ENCODE results near the gene TPCN2.

The TPCN2 gene

DNA sequence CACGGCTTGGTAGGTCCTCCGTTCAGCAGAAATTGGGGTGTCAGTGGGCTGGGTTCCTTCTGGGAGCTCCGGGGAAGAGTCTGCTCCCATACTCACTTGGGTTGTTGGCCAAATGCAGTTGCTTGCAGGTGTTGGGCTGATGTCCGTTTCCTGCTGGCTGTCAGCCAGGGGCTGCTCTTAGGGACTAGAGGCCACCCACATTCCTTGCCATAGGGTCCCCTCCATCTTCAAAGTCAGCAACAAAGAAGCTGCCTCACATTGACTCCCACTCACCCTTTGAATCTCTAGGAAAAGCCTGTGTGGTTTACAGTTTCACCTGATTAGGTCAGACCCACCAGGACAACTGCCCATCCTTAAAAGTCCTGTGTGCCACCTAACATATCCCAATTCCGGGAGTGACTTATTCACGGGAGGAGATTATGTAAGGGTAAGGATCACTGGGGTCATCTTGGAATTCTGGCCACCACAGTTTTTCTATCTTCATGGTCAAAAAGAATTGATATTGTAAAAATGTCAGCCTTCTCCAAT is 43.0 kb downstream of the TPCN2 start:
- Histone ChIP-seq H3K27ac (ENCODE audit: low read depth, low read length) (no peak overlapping the region), H3K9ac (ENCODE audit: low read length) (no peak overlapping the region), H3K4me1 (ENCODE audit: control insufficient read depth, insufficient read depth, low read length) (peaks cover 6% of the 10 kb centered on the region), H3K36me3 (ENCODE audit: control insufficient read depth, insufficient read depth, low read length) (peaks cover 8% of the 10 kb centered on the region), H3K4me3 (ENCODE audit: low read length) (no peak overlapping the region), H3K27me3 (ENCODE audit: control insufficient read depth, insufficient read depth, low read length) (no peaks in the 10 kb centered on the region)

DNA sequence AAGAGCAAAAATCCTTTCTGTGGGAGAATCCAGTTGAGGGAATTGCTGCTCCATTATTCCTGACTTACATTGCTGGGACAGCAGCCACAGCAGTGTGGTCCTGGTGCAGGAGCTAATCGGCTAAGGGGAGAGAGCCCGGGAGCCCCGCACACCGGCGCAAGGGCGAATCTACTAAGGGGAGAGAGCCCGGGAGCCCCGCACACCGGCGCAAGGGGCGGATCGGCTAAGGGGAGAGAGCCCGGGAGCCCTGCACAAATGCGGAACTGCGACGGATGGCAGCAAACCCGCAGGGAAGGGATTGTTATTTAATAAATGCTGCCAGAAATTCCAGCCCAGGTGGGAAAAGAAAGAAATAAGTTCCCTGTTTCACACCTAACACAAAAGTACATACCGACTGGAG is 43.5 kb downstream of the TPCN2 start:
- H3K27ac ChIP-seq (ENCODE audit: low read depth, low read length): no peak overlapping the region
- no peak overlapping the region for H3K4me3 ChIP-seq (ENCODE audit: low read length)
- no peak overlapping the region for H3K9ac ChIP-seq (ENCODE audit: low read length)
- peaks cover 3% of the 10 kb centered on the region for H3K4me1 ChIP-seq (ENCODE audit: control insufficient read depth, insufficient read depth, low read length)
- no peaks in the 10 kb centered on the region for H3K27me3 ChIP-seq (ENCODE audit: control insufficient read depth, insufficient read depth, low read length)
- peaks cover 8% of the 10 kb centered on the region for H3K36me3 ChIP-seq (ENCODE audit: control insufficient read depth, insufficient read depth, low read length)

DNA sequence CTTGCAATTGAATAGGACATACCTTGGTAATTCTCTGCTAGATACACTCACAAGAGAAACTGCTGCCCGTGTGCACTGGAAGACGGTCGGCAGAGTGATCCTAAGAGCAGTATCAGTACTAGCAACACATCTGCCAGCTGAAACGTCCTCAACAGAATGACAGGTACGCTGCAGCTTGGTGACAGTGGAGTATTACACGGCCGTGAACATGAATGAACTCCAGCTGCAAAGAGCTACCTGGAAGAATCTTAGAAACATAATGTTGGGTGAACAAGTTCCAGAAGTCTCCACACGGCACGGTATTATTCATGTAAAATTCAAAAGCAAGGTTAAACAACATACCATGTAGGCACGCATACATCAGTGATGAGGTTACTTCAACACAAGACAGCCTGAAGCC is 44.4 kb downstream of the TPCN2 start:
- H3K4me1 ChIP-seq (ENCODE audit: control insufficient read depth, insufficient read depth, low read length): peaks cover 3% of the 10 kb centered on the region
- H3K36me3 ChIP-seq (ENCODE audit: control insufficient read depth, insufficient read depth, low read length): peaks cover 8% of the 10 kb centered on the region
- no peak overlapping the region for H3K4me3 ChIP-seq (ENCODE audit: low read length)
- no peaks in the 10 kb centered on the region for H3K27me3 ChIP-seq (ENCODE audit: control insufficient read depth, insufficient read depth, low read length)
- no peak overlapping the region for H3K9ac ChIP-seq (ENCODE audit: low read length)
- no peak overlapping the region for H3K27ac ChIP-seq (ENCODE audit: low read depth, low read length)

DNA sequence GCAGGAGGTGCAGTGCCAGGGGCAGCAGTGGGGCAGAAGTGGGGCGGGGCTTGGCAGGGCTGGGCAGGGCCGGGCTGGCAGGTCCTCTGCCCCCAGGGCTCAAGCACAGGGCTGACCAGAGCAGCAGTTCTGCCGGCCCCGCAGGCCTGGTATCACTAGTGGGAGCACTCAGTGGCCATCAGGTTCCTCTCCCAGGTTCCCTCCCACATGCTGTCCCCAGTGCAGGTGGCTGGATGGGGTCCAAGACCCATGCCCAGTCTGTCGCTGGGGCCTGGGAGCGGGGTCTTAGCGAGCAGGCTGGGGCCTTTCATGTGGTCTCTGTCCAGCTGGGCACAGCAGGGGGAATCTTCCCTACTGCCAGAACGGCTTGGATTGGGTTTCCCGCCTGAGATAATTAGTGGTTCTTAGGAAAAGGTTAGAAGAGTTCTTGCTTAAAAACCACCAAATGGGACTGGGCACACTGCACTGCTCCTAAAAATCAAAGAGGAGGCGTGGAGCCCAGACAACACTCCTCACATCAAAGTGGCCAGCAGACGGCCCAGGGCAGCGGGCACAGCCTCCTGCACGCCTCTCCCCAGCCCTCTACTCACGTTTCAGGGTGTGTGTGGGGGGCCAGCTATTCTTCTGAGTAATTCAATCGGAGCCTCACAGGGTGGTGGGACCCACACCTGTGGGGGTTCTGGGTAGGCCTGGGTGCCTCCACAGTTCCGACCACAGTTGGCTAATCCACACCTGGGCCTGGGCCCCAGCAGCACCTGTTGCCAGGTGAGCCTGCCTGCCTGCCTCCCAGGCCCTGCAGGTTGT is 45.6 kb downstream of the TPCN2 start:
- H3K4me1 ChIP-seq (ENCODE audit: control insufficient read depth, insufficient read depth, low read length): no peaks in the 10 kb centered on the region
- H3K4me3 ChIP-seq (ENCODE audit: low read length): no peak overlapping the region
- H3K27ac ChIP-seq (ENCODE audit: low read depth, low read length): no peak overlapping the region
- no peak overlapping the region for H3K9ac ChIP-seq (ENCODE audit: low read length)
- H3K27me3 ChIP-seq (ENCODE audit: control insufficient read depth, insufficient read depth, low read length): no peaks in the 10 kb centered on the region
- peaks cover 8% of the 10 kb centered on the region for H3K36me3 ChIP-seq (ENCODE audit: control insufficient read depth, insufficient read depth, low read length)

DNA sequence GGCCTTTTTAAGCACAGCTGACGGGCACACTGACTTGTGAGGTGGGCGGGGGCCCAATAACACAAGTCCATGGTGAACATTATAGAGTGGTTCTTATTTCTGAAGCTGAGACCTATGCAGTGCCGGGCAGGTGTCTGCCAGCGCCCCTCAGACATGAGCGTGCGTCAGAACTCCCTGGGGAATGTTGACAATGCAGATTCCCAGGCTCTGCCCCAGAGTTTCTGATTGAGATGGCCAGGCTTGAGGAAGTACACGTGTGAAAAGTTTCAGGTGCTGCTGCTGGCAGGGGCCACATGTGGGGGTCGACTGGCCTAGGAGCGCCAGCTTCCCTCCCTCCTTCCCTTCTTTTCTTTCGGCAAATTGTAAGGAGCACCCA is 46.2 kb downstream of the TPCN2 start:
- Histone ChIP-seq H3K9ac (ENCODE audit: low read length) (no peak overlapping the region), H3K36me3 (ENCODE audit: control insufficient read depth, insufficient read depth, low read length) (peaks cover 7% of the 10 kb centered on the region), H3K4me3 (ENCODE audit: low read length) (no peak overlapping the region), H3K27ac (ENCODE audit: low read depth, low read length) (no peak overlapping the region), H3K4me1 (ENCODE audit: control insufficient read depth, insufficient read depth, low read length) (no peaks in the 10 kb centered on the region), H3K27me3 (ENCODE audit: control insufficient read depth, insufficient read depth, low read length) (no peaks in the 10 kb centered on the region)

DNA sequence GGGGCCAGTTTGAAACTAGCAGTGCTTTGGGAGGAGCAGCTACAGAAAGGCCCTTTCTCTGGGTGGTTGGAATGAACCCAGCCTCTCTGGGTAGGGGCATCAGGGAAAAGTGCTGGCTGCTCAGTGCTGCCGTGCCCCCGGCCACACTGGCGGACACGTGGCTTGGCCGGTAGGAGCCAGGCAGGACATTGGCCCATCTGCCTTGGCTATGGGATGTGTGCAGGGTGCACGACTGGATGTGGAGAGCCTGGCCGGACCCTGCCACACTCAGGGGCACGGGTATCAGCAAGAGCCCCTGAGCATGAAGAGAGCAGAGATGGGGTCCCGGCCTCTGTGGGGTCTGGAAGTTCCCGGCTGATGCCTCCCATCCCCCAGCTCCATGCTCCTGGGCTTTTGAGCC is 46.6 kb downstream of the TPCN2 start:
- no peak overlapping the region for H3K9ac ChIP-seq (ENCODE audit: low read length)
- H3K36me3 ChIP-seq (ENCODE audit: control insufficient read depth, insufficient read depth, low read length): peaks cover 4% of the 10 kb centered on the region
- no peaks in the 10 kb centered on the region for H3K4me1 ChIP-seq (ENCODE audit: control insufficient read depth, insufficient read depth, low read length)
- no peak overlapping the region for H3K27ac ChIP-seq (ENCODE audit: low read depth, low read length)
- H3K4me3 ChIP-seq (ENCODE audit: low read length): no peak overlapping the region
- H3K27me3 ChIP-seq (ENCODE audit: control insufficient read depth, insufficient read depth, low read length): no peaks in the 10 kb centered on the region

DNA sequence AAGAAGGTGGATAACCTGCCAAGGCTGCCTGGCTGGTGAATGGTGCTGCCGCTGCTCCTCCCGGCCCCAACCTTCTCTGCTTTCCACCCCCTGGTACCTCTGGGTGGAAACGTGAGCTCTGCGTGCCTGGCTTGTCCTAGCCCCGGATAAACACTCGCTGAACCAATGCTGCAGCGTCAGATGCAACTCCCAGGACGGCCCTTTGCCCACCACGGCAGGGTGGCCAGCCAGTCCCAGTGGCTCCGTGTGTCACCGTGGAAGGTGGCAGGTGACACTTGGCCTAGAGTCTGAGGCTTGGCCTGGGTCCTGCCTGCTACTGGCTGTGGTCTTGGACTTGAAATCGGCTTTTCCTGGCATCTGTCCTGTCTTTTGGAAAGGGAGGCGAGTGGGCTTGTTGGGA is 47.7 kb downstream of the TPCN2 start:
- H3K27ac ChIP-seq (ENCODE audit: low read depth, low read length): no peak overlapping the region
- no peak overlapping the region for H3K4me3 ChIP-seq (ENCODE audit: low read length)
- H3K27me3 ChIP-seq (ENCODE audit: control insufficient read depth, insufficient read depth, low read length): no peaks in the 10 kb centered on the region
- H3K9ac ChIP-seq (ENCODE audit: low read length): no peak overlapping the region
- peaks cover 4% of the 10 kb centered on the region for H3K36me3 ChIP-seq (ENCODE audit: control insufficient read depth, insufficient read depth, low read length)
- H3K4me1 ChIP-seq (ENCODE audit: control insufficient read depth, insufficient read depth, low read length): no peaks in the 10 kb centered on the region

DNA sequence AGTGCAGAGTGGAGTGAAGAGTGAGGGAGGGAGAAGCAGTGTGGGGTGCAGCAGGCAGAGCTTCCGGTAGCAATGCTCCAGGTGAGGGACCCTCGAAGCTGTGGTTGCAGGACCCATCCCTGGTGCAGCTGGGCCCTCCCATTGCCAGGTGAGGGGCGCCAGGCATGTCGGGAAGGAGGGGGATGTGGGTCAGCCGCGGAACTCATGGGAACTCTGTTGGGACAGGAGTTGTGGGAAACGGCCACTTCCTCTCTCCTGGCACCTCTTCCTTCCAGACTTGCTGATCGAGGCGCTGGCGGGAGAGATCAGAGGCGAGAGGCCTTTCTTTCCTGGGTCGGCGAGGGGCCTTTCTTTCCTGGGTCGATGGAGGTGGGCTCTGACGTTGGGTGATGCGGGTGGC is 48.5 kb downstream of the TPCN2 start:
- H3K9ac ChIP-seq (ENCODE audit: low read length): no peak overlapping the region
- peaks cover 4% of the 10 kb centered on the region for H3K36me3 ChIP-seq (ENCODE audit: control insufficient read depth, insufficient read depth, low read length)
- H3K4me1 ChIP-seq (ENCODE audit: control insufficient read depth, insufficient read depth, low read length): no peaks in the 10 kb centered on the region
- no peak overlapping the region for H3K4me3 ChIP-seq (ENCODE audit: low read length)
- no peaks in the 10 kb centered on the region for H3K27me3 ChIP-seq (ENCODE audit: control insufficient read depth, insufficient read depth, low read length)
- H3K27ac ChIP-seq (ENCODE audit: low read depth, low read length): no peak overlapping the region

DNA sequence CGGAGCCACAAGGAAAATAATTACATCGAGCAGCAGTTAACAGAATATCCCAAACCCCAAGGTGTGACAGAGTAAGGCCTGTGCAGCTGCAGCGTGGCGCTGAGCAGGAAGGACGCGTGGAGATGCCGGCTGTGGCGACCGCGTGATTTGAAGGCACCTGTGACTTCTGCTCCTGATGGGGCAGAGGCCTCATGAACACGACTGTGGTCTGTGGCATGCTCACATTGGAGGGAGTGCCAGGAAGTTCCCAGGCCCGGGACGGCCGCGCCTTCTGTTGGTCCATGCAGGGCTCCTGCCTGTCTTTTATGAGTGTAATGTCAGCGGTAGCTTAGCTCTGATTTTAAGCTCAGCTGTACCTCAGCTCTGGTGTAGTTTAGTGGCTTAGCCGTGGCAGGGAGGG is 50.4 kb downstream of the TPCN2 start:
- Histone ChIP-seq H3K27me3 (ENCODE audit: control insufficient read depth, insufficient read depth, low read length) (no peaks in the 10 kb centered on the region), H3K9ac (ENCODE audit: low read length) (no peak overlapping the region), H3K4me3 (ENCODE audit: low read length) (no peak overlapping the region), H3K27ac (ENCODE audit: low read depth, low read length) (no peak overlapping the region), H3K4me1 (ENCODE audit: control insufficient read depth, insufficient read depth, low read length) (no peaks in the 10 kb centered on the region), H3K36me3 (ENCODE audit: control insufficient read depth, insufficient read depth, low read length) (no peaks in the 10 kb centered on the region)

DNA sequence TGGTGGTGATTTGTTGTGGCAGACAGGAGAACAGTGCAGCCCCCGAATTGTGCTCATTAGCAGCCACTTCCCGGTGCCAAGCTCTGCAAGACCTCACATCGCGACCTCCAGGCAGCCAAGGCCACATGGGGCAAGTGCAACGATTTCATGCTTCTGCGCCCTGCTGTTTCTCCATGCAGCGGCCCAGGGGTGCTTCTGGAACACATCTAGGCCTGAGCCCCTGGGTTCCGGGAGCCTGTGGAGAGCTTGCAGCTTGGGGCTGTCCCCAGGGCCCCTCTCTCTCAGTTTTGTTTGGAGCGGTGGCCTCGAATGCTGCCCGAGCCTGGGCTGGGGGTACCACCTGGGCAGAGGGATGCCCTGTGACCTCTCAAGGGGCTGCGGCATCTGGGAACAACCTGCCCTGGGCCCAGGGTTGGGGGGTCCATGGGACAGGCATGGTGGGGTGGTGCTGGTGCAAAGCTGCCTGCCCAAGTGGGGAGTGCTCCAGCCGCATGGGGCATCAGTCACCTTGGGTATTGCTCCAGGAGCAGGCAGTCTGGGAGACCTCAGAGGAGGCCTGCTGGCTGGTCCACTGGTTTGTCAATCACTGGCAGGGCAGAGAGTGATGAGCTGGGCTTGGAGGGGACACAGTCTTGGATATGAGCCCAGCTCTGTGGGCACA is 51.9 kb downstream of the TPCN2 start:
- Histone ChIP-seq H3K4me3 (ENCODE audit: low read length) (no peak overlapping the region), H3K27ac (ENCODE audit: low read depth, low read length) (no peak overlapping the region), H3K4me1 (ENCODE audit: control insufficient read depth, insufficient read depth, low read length) (no peaks in the 10 kb centered on the region), H3K9ac (ENCODE audit: low read length) (no peak overlapping the region), H3K27me3 (ENCODE audit: control insufficient read depth, insufficient read depth, low read length) (no peaks in the 10 kb centered on the region), H3K36me3 (ENCODE audit: control insufficient read depth, insufficient read depth, low read length) (no peaks in the 10 kb centered on the region)

DNA sequence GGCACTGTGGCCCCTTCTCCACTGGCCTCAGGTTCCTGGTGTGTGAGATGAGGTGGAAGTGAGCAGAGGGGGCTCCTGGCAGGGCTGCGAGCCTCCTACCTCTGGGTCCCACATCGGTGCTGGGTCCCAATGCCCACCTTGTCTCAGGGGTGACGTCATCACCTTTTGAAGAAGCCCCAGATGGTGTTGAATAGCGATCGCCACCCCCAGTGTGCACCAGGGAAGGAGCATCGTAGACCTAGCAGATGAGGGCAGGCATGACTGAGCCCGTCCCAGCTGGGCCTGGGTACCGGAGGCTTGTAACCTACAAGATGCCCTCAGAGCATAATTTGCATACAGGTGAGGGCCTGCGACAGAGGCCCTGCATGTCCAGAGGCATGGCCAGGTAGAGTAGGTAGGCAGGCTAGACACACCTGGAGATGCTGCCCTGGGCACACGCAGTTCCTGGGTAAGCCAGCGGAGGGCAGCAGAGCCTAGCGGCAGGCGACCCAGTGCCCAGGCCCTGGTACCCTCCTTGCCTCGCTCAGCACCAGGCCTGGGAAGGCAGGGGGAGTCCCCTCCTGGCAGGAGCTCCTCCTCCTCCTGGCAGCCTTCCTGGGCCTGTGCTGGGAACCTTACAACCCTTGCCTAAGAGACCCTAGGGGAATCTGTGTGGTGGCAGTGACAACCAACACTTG is 52.5 kb downstream of the TPCN2 start:
- Histone ChIP-seq H3K9ac (ENCODE audit: low read length) (no peak overlapping the region), H3K4me3 (ENCODE audit: low read length) (no peak overlapping the region), H3K4me1 (ENCODE audit: control insufficient read depth, insufficient read depth, low read length) (no peaks in the 10 kb centered on the region), H3K36me3 (ENCODE audit: control insufficient read depth, insufficient read depth, low read length) (no peaks in the 10 kb centered on the region), H3K27me3 (ENCODE audit: control insufficient read depth, insufficient read depth, low read length) (no peaks in the 10 kb centered on the region), H3K27ac (ENCODE audit: low read depth, low read length) (no peak overlapping the region)

DNA sequence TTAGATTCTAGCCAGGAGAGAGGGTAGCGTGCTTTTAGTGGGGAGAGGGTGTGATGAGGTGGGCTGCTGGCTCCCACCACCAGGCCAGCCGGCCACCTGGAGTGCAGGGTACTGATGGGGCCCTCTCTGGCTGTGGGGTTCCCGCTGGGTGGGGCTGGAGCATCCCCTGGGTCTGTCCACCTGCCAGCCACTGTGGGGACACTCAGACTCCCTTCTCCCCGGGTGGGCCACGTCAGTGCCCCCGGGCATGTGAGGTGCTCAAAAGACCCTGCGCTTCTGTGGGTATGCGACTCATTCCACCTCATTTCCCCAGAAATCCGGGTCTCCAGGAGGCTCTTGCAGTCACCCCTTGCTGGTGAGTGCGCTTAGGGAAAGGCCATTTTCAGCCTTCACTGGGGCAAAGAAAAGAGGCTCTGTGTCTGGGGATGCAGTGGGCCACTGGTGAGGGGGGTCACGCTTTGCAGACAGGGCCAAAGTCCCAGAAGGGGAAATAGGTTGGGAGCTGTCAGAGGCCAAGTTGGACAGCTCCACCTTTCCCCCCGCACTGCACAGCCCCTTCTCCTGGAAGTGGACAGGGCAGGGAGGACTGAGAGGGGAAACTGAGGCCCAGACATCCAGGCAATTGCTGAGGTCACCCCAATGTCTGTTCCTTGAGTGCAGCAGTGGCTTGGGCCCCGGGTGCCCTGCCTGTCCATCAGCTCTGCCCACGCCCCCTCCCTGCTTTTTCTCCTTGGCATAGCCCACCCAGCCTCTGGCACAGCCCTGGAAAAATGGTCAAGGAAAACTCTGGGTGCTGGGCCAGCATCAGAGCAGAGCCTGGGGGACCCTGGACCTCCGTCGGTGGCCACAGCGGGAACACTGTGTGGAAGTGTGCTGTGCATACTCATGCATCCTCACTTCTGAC is 53.3 kb downstream of the TPCN2 start:
- Histone ChIP-seq H3K27me3 (ENCODE audit: control insufficient read depth, insufficient read depth, low read length) (no peaks in the 10 kb centered on the region), H3K27ac (ENCODE audit: low read depth, low read length) (no peak overlapping the region), H3K4me3 (ENCODE audit: low read length) (no peak overlapping the region), H3K36me3 (ENCODE audit: control insufficient read depth, insufficient read depth, low read length) (no peaks in the 10 kb centered on the region), H3K9ac (ENCODE audit: low read length) (no peak overlapping the region), H3K4me1 (ENCODE audit: control insufficient read depth, insufficient read depth, low read length) (no peaks in the 10 kb centered on the region)

Data from rectal smooth muscle tissue (tissue), 1 donor.